Keratinocyte (primary cell): ENCODE data around the gene ATP8A2. TPM values are rescaled to one million over a fixed set of nuclear protein-coding genes. Genes with fewer than 3 reads are reported as not detected.

Experiments used
- DNase-seq: peaks from one replicate; pipeline ENCODE4 v3.0.0-alpha.2; 2011; ENCODE audit warnings: low read depth, missing footprints, low spot score
- FAIRE-seq: peaks from 2 replicates; lab custom pipeline; 2011; peaks lifted over from hg19 to GRCh38; lab: Jason Lieb, UNC
- H2AFZ ChIP-seq: 2 replicates; pipeline ENCODE4 v1.6.0; 2012; ENCODE audit warnings: low read length, control low read depth, inconsistent platforms; ENCODE audit not compliant: control insufficient read depth
- H3K27ac ChIP-seq: 2 replicates; pipeline ENCODE4 v1.5.1; 2011; ENCODE audit warnings: low read length; ENCODE audit not compliant: control insufficient read depth, insufficient read depth
- H3K27me3 ChIP-seq: 3 replicates; pipeline ENCODE4 v1.6.0; 2011; ENCODE audit warnings: low read length; ENCODE audit not compliant: control insufficient read depth, insufficient read depth; ENCODE audit errors: extremely low read depth
- H3K36me3 ChIP-seq, 2 experiments: 2 replicates in 1 of 2; 3 replicates in 1 of 2; pipeline ENCODE4 v1.5.1; 2011; ENCODE audit warnings: low read length in 2 of 2, mild to moderate bottlenecking in 1 of 2; ENCODE audit not compliant: control insufficient read depth in 2 of 2, insufficient read depth in 2 of 2; ENCODE audit errors: extremely low read depth in 1 of 2
- H3K4me1 ChIP-seq: 3 replicates; pipeline ENCODE4 v1.5.1; 2011; ENCODE audit warnings: low read length; ENCODE audit not compliant: control insufficient read depth, insufficient read depth; ENCODE audit errors: extremely low read depth
- H3K4me2 ChIP-seq: 3 replicates; pipeline ENCODE4 v1.6.0; 2011; ENCODE audit warnings: low read depth, low read length; ENCODE audit not compliant: control insufficient read depth, insufficient read depth; ENCODE audit errors: extremely low read depth
- H3K4me3 ChIP-seq, 3 experiments: fragments of 200-600 bp in 1 of 3; sonication (generic) in 1 of 3; 2 replicates in 2 of 3; 3 replicates in 1 of 3; pipeline ENCODE4 v1.5.1; 2011 to 2016; ENCODE audit warnings: low read length in 3 of 3, mild to moderate bottlenecking in 3 of 3, control low read depth in 2 of 3, inconsistent platforms in 1 of 3, low read depth in 1 of 3, mixed read lengths in 1 of 3, mixed run types in 1 of 3, moderate library complexity in 1 of 3; ENCODE audit not compliant: control insufficient read depth in 2 of 3, insufficient read depth in 2 of 3; ENCODE audit errors: extremely low read depth in 1 of 3
- H3K79me2 ChIP-seq: 2 replicates; pipeline ENCODE4 v1.6.0; 2012; ENCODE audit warnings: low read length; ENCODE audit not compliant: control insufficient read depth, insufficient read depth
- H3K9ac ChIP-seq: 3 replicates; pipeline ENCODE4 v1.6.0; 2011; ENCODE audit warnings: low read length; ENCODE audit not compliant: control insufficient read depth, insufficient read depth; ENCODE audit errors: extremely low read depth
- H3K9me1 ChIP-seq: 3 replicates; pipeline ENCODE4 v1.6.0; 2011; ENCODE audit warnings: low read length; ENCODE audit not compliant: control insufficient read depth, insufficient read depth; ENCODE audit errors: extremely low read depth
- H3K9me3 ChIP-seq: 2 replicates; pipeline ENCODE4 v1.5.1; 2012; ENCODE audit warnings: low read depth, low read length; ENCODE audit not compliant: control insufficient read depth
- H4K20me1 ChIP-seq: 3 replicates; pipeline ENCODE4 v1.6.0; 2011; ENCODE audit warnings: low read length; ENCODE audit not compliant: control insufficient read depth, insufficient read depth; ENCODE audit errors: extremely low read depth
- CTCF ChIP-seq, 3 experiments: IDR thresholded peaks in 1 of 3; conservative IDR thresholded peaks in 1 of 3; optimal IDR thresholded peaks in 1 of 3; 2 replicates in 2 of 3; 3 replicates in 1 of 3; pipeline versions ENCODE3 to v1.5.1; 2011; ENCODE audit warnings: low read length in 3 of 3, mild to moderate bottlenecking in 3 of 3, moderate library complexity in 2 of 3, control low read depth in 1 of 3, inconsistent platforms in 1 of 3; ENCODE audit not compliant: insufficient read depth in 2 of 3; ENCODE audit errors: extremely low read depth in 1 of 3
- EZH2 ChIP-seq: IDR thresholded peaks from one replicate; pipeline ENCODE4 v1.6.1; 2012; ENCODE audit warnings: inconsistent platforms, mild to moderate bottlenecking, low read length, moderate library complexity
- dilution Hi-C: fragments of 300-500 bp; cut with MboI; formaldehyde crosslinking; loops from one replicate; pipeline ENCODE4 v1.7.0; 2020; ENCODE audit warnings: low sequenced_read_pairs; ENCODE audit not compliant: extremely low pct_ligation_motif_present
- polyA plus RNA-seq, 5 experiments: library from polyadenylated mRNA; depleted of rRNA in 3 of 5; stranded (reverse) in 3 of 5; stranded (forward) in 1 of 5; unstranded in 1 of 5; fragments of >200 nt; gene quantifications; 1 replicate in 1 of 5; 2 replicates in 3 of 5; 3 replicates in 1 of 5; pipeline versions ENCODE4 v1.2.1 to v1.2.3, GENCODE V29; 2011 to 2012; ENCODE audit warnings: missing spikeins in 2 of 5, low read depth in 1 of 5, low replicate concordance in 1 of 5

Gene ATP8A2
- polyA plus RNA-seq, 1 donor (not counting 4 experiments of a cell fraction or from before 2014, with no cell fraction given) = 0.16 TPM

- DNase-seq = no peak
- no peaks in the 10 kb centered on the region for H3K4me1 ChIP-seq
- no peak overlapping the region for H3K27ac ChIP-seq
- no peak overlapping the region for H3K9ac ChIP-seq
- no peaks in the 10 kb centered on the region for H3K27me3 ChIP-seq
- FAIRE-seq = no peak
- no peaks in the 10 kb centered on the region for H3K79me2 ChIP-seq
- TF ChIP-seq EZH2 = no peak
- no peak for TF ChIP-seq CTCF (optimal IDR thresholded peaks at IDR 0.05 in 1 of 3, IDR thresholded peaks at IDR 0.05 in 1 of 3, conservative IDR thresholded peaks at IDR 0.05 in 1 of 3; ENCODE audit: extremely low read depth in 1 of 3, insufficient read depth in 2 of 3, low read length in 3 of 3)
- H3K36me3 ChIP-seq = no peaks in the 10 kb centered on the region
- no peaks in the 10 kb centered on the region for H4K20me1 ChIP-seq
- dilution Hi-C loops = no loop called here
- H2AFZ ChIP-seq = no peak overlapping the region
- H3K9me1 ChIP-seq = no peaks in the 10 kb centered on the region
- H3K9me3 ChIP-seq = no peaks in the 10 kb centered on the region
- no peak overlapping the region for H3K4me2 ChIP-seq
- no peak overlapping the region for H3K4me3 ChIP-seq
Measured at GRCh38 chr13:25689539-25689938, 317.8 kb downstream of the ATP8A2 start.

- H3K4me1 ChIP-seq = no peaks in the 10 kb centered on the region
- no peaks in the 10 kb centered on the region for H3K79me2 ChIP-seq
- no peak overlapping the region for H3K9ac ChIP-seq
- H3K27ac ChIP-seq = no peak overlapping the region
- H3K27me3 ChIP-seq = no peaks in the 10 kb centered on the region
- no peaks in the 10 kb centered on the region for H3K36me3 ChIP-seq
- dilution Hi-C loops = no loop called here
- H3K9me3 ChIP-seq = no peaks in the 10 kb centered on the region
- no peak overlapping the region for H3K4me3 ChIP-seq
- no peak for DNase-seq
- no peaks in the 10 kb centered on the region for H4K20me1 ChIP-seq
- H3K4me2 ChIP-seq = no peak overlapping the region
- no peak for FAIRE-seq
- no peak overlapping the region for H2AFZ ChIP-seq
- no peaks in the 10 kb centered on the region for H3K9me1 ChIP-seq
- TF ChIP-seq EZH2 (no peak), CTCF (optimal IDR thresholded peaks at IDR 0.05 in 1 of 3, IDR thresholded peaks at IDR 0.05 in 1 of 3, conservative IDR thresholded peaks at IDR 0.05 in 1 of 3; ENCODE audit: extremely low read depth in 1 of 3, insufficient read depth in 2 of 3, low read length in 3 of 3) (no peak)
Measured at GRCh38 chr13:25690582-25690981, 318.8 kb downstream of the ATP8A2 start.
